OCI-LY3 (cell line): ENCODE results near the gene BBIP1.

Source experiments
- CTCF ChIP-seq: fragments of 200-600, 300-600 bp; sonication (generic); IDR thresholded peaks from 2 replicates; pipeline ENCODE4 v1.5.1; 2014; ENCODE audit warnings: antibody characterized with exemption, low read length, low read depth
- EZH2phosphoT487 ChIP-seq: fragments of 200-600 bp; shearing (Covaris generic); IDR thresholded peaks from 2 replicates; pipeline ENCODE4 v1.6.1; 2018; ENCODE audit warnings: antibody characterized with exemption, mixed run types, low read depth

DNA sequence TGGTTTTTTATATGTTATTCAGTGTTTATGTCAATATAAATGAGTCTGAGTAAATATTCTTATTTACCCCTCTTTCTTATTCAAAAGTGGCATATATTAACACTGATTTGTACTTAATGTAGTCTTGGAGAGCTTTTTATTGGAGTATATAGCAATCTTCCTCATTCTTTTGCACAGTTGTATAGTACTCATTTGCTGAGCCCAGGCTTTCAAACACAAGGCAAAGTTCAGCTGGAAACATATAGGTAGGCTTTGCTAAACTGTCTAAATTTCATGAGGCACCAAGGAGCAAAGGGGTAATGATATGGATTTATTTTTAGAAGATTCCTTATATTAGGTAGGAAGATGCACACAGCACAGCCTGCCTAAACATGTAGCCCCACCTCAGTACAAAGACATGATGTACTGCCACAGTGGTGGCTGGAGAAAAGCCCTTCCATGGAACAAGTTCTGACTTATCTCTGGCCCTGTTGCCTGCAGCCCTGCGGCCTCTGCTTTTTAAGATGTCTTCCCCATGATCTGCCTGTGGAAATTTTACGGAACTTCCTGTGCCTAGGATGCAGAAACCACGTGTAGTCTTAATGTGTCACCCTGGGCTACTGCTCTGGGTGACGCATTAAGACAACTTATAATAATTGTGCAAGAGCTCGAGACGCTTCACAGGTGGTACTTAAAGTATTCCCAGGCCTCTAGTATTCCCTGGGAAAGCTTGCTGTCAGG is 56.9 kb downstream of the BBIP1 start:
- no peak for TF ChIP-seq EZH2phosphoT487
- TF ChIP-seq CTCF = no peak
